ENCODE measurements around the gene RBMS3. TPM values are rescaled to one million over a fixed set of nuclear protein-coding genes. Genes with fewer than 3 reads are reported as not detected.

The RBMS3 gene
- total RNA-seq, 2 donors from 2014 or later = 40.7 to 53.2 TPM

DNA sequence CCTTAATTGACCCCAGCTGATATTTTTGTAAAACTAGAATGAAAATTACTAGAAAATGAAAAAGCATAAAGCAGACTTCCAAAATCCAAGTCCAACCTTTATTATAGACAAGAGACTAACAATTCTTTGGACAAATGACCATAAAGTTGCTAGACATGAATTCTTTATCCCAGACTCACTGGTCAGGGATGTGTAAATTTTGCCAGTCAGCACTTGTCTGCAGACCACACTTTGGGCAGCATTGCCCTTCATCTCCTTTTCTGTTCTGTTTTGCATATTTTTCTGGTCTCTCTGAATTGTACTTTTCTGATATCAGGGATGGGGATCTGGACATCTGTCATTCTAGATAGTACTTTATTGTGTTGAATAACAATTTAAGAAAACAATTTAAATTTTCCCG, 10.1 kb upstream of the RBMS3 start:
- DNase-seq (no peak), ATAC-seq (no peak)
- intact Hi-C loops (cut with DNase I) = loop anchor here in 1 of 2 donors (10.0 kb wide), 1 partner anchor 356 kb away; no protein-coding TSS in a partner anchor

DNA sequence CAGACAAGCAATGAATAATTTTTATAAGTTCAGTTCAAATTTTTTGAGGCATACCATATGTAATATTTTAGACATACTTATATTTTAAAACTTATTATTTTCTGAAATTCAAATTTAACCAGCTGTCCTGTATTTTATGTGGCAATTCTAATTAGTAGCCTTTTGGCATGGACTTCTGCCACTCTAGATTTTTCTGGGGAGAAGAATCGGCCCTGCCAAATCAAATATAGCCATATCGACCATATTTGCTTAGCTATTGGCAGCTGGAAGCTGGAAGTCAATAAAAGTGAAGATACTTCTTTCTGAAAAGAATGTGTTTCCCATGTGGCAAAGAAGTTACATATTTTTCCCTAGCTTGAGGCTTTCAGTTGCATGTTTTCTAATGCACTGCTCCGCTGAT, 9.4 kb upstream of the RBMS3 start:
- no peak for DNase-seq
- intact Hi-C loops (cut with DNase I) = loop anchor here in 1 of 2 donors (10.0 kb wide), 1 partner anchor 357 kb away; no protein-coding TSS in a partner anchor
- ATAC-seq = no peak

DNA sequence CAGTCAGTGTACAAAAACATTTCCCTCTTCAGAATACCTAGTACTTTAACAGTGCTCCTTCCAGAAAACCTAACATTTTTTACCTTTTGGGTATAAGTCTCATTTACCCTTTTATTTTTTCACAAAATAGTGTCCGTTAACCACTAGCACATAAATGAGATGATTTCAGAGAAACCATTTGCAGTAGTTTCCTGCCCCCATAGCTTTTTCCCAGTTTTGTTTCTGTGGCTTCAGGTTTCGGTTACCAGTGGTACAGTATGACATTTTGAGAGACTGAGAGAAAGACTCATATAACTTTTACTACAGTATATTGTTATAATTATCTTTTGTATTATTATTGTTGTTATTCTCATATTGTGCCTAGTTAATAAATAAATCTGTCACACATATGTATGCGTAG, 6.2 kb upstream of the RBMS3 start:
- ATAC-seq (no peak), DNase-seq (no peak)
- intact Hi-C loops (cut with DNase I) = loop anchor here in 1 of 2 donors (10.0 kb wide), 1 partner anchor 360 kb away; no protein-coding TSS in a partner anchor

DNA sequence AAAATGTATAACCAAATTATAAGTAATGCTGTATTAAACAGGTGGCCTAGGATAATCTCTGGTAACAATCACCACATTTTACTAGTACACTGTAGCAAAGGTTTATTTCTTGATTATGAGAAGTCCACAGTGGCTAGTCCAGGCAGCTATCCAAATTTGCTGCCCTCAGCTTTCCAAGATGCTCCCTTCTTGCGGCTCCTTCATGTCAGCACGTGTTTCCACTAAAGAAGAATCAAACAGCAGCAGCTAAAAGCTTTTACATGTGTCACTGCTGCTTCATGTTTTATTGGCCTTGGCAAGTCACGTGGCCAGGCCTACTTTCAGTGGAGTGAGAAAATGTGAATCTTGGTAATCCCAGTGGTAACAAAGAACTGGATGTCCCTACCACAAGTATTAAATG, 5.6 kb upstream of the RBMS3 start:
- ATAC-seq (peak in 1 of 2 donors; percentile 36), DNase-seq (no peak)
- intact Hi-C loops (cut with DNase I) = loop anchor here in 1 of 2 donors (10.0 kb wide), 1 partner anchor 361 kb away; no protein-coding TSS in a partner anchor

DNA sequence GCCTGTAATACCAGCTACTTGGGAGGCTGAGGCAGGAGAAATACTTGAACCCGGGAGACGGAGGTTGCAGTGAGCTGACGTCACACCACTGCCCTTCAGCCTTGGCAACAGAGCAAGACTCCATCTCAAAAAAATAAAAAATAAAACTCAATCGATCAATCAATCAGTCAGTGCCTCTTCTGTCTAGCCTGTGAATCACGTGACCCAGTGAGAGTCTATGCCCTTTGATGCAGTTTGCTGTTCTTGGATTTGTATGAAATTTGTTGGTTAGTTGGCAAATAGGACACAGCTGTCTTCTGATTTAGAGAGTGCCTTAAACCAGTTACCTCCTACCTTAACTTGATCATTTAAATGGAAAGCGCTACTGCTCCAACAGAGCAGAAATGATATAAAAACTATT, 3.6 kb upstream of the RBMS3 start:
- DNase-seq (no peak), ATAC-seq (no peak)
- intact Hi-C loops (cut with DNase I) = loop anchor here in 1 of 2 donors (10.0 kb wide), 1 partner anchor 362 kb away; no protein-coding TSS in a partner anchor

DNA sequence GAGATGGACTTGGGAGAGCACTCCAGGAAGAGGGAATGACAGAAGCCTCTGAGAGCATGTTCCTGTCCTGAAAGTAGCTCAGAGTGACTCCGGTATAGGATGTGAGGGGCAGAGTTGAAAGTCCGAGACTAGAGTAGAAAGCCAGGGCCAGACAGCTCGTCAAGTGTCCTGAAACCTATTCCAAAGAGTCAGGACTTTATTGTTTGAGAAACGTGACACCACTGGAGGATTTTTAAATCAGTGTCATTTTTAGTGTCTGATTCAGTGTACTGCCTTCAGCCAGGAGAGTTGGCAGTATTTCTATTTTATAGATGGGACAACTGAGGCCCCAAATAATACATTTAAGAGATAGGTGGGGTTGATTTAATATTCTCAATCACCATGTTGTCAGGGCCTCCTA, 1.6 kb upstream of the RBMS3 start:
- intact Hi-C loops (cut with DNase I) = loop anchor here in 1 of 2 donors (10.0 kb wide), 1 partner anchor 364 kb away; no protein-coding TSS in a partner anchor
- ATAC-seq (no peak), DNase-seq (no peak)

DNA sequence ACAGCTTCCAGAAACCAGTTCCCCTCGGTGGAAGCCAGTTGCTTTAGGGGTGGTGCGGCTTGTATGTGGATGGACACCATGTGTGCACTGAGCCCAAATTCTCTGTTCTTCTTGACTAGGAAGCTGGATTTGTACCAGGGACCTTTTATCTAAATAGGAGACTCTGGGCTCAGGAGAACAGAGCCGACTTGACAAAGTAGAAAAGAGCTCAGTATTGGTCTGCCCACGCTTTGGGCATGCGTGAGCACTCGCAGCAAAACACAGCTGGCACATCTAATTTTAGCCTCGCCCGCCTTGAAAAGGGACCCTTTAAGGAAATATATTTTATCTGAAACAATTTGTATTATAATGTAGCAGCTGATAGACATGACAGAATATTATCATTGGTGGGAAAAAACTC, 1.1 kb upstream of the RBMS3 start:
- DNase-seq (peak; percentile 56), ATAC-seq (peak; percentile 34 to 61)
- intact Hi-C loops (cut with DNase I) = loop anchor here in 1 of 2 donors (5.0 to 10.0 kb wide), 5 partner anchors 52 to 482 kb away; no protein-coding TSS in a partner anchor

DNA sequence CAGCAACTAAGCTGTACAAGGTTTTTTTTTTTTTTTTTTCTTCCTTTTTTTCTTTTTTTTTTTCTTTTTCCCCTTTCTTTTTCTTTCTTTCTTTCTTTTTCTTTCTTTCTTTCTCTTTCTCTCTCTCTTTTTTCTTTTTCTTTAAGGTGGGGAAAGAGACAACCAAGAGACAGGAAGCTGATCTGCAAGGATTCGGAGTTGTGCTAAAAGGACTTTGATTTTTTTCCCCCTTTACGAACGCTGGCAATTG, 148 bp downstream of the RBMS3 start:
- no peak for DNase-seq
- intact Hi-C loops (cut with DNase I) = loop anchor here in 1 of 2 donors (5.0 to 10.0 kb wide), 4 partner anchors 51 to 481 kb away; no protein-coding TSS in a partner anchor

DNA sequence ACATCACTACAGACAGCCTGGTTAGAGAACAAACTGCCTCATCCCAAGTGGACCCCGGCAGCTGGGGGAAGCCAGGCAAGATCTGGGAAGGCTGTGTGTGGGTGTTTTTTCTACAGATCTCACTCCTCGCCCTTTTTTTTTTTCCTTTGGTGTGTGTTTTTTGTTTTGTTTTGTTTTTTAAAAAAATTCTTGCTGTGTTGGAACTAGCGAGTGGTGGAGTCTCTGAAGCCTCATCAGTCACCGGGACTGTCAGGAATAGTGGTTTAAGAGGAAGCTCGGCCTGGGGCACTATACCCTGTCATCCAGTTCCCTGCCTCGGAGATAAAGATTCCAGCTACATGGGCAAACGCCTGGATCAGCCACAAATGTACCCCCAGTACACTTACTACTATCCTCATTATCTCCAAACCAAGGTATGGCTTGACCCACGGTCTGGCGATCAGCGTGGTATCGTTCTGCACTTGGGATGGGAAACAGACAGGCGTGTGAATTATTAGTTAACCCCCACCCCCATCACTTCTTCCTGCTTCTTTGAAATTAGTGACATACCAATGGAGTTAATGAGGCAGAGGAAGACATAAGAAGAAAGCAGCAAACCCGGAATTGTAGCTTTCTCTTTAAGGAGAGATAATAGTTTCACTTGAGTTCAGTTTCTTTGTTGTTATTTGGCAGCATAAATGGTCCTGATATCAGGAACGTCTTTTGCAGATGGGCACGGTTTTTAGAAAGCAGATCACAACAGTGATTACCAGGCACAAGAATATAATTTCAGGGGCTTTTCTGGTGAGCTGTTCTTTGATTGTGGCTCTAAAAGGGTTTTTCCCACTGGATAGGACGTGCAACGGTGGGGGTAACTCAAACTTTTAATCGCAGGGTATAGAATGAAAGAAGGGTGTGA, 722 bp downstream of the RBMS3 start:
- intact Hi-C loops (cut with DNase I) = loop anchor here in 1 of 2 donors (5.0 to 10.0 kb wide), 4 partner anchors 51 to 481 kb away; no protein-coding TSS in a partner anchor
- ATAC-seq (peak; percentile 29 to 49), DNase-seq (peak; percentile 27)

More for the DNA sequence above, 148 bp downstream of the RBMS3 start:
- ATAC-seq = no peak

DNA sequence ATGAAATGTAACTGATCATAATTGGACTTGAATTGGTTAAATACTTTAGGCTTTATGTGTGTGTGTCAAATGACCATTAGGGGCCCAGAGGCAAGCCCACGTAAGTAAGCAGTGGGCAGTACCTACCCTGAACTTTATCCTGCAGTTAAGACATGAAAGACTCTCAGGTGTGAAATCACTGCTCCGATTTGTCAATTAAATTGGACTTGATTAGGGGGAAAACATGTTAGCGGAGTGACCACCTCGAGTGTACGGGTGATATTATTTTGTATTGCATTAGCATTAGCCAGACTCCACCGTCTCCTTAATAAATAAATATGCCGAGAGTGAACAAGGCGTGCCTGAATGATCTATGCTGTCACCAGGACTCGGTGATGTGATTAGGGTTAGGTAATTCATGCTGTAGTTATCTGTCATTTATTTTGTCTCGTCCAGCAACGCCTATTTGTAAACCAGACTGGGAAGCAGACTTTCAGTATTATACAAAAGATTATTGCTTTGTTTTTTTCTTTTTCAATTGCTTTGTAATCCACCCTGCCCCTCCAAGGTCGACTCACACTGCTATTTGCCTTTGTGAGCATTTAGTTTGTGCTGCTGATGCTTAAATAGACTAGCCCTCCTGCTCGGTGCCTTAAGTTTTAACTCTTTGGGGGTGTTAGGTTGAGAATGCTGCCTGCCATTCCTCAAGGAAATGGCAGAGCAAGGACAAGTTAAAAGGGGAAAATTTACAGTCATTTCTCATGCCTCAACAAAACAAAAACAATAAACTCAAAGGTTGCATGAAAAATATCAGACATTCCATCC, 1.8 kb downstream of the RBMS3 start:
- intact Hi-C loops (cut with DNase I) = loop anchor here in 1 of 2 donors (5.0 to 10.0 kb wide), 4 partner anchors 50 to 480 kb away; no protein-coding TSS in a partner anchor
- ATAC-seq = peak in 1 of 2 donors; percentile 15
- no peak for DNase-seq

DNA sequence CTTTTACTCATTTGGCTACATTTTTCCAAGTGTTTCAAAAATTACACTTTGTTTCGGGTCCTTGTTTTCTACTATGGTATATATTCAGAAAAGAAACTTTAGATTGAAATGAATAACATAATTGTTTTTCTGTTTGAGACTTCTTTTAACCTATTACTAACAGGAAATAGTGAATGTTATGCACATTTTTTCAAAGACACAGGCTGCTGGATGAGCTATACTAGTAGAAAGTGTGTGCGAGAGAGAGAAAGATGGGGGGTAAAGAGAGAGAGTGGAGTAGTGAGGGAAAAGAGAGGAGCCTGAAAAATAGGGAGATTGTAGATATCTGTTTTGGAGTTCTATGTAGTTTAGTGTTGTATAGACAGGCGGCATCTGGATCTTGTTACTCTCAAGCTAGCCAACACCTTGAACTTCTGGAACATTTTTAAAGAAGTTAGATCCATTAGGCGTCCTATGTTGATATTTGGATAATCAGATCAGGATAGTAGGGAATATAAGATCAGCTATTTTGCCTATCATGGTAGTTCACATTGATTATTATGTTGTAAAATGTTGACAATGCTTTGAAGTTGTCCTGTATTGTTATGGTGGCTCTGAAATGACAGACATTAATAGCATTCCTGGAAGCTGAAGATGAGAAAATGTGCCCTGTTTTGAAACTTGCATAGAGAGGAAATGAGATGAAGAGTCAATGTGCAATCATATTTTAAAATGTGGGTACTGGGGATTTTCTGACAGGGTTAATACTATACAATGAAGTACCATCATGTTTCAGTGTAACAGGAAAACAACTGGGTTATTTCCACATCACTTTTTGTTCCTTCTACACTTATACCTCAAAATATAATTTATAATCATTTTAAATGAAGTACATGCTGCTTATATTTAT, 2.6 kb downstream of the RBMS3 start:
- intact Hi-C loops (cut with DNase I) = loop anchor here in 1 of 2 donors (5.0 to 10.0 kb wide), 4 partner anchors 49 to 479 kb away; no protein-coding TSS in a partner anchor
- DNase-seq (no peak), ATAC-seq (no peak)

DNA sequence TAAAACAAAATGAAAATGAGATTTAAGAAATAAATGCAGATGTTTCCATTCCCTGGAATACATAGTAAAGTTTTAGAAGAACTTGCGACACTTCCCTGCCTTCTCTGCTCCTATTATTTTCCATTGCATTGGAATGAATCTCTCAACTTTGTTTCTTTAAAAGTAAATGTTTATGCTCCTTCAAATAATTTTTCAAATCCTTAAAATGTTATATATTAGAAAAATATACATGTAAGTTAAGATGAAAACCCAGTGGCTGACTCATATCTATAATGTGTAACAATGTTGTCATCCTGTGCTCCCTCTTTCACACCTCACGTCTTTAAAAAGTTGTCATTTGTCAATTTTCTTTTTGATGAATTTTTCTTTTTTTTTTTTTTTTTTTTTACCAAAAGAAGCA, 3.6 kb downstream of the RBMS3 start:
- DNase-seq = no peak
- intact Hi-C loops (cut with DNase I) = loop anchor here in 1 of 2 donors (5.0 to 10.0 kb wide), 4 partner anchors 48 to 478 kb away; no protein-coding TSS in a partner anchor
- ATAC-seq = no peak

DNA sequence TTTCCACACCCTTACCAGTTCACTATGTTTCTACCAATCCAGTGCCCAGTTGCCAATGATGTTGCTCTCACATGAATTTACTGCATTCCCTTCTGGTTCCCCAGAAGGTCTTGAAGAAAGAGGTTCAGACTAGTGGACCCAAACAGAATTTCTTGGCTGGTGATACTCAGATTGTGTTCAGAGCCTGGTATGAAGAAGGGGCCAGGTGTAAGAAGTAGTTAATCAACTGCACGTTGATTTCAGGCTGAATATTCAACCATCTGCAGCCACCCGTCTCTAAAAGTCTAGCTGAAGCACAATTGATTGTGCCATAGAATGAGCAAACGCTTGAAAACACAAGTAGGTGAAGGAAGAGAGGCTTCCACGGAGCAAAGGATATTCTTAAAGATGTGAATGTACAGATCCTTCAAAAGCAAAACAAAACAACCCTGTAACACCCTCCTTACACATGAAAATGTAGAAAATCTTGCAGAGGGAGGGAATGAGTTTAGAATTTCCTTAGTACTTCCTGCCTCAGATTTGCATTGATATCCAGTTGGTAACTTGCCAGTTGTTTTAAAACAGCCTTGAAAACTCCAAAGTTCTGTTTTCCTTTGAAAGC, 4.7 kb downstream of the RBMS3 start:
- ATAC-seq = no peak
- intact Hi-C loops (cut with DNase I) = loop anchor here in 1 of 2 donors (10.0 kb wide), 1 partner anchor 229 kb away; no protein-coding TSS in a partner anchor
- no peak for DNase-seq

DNA sequence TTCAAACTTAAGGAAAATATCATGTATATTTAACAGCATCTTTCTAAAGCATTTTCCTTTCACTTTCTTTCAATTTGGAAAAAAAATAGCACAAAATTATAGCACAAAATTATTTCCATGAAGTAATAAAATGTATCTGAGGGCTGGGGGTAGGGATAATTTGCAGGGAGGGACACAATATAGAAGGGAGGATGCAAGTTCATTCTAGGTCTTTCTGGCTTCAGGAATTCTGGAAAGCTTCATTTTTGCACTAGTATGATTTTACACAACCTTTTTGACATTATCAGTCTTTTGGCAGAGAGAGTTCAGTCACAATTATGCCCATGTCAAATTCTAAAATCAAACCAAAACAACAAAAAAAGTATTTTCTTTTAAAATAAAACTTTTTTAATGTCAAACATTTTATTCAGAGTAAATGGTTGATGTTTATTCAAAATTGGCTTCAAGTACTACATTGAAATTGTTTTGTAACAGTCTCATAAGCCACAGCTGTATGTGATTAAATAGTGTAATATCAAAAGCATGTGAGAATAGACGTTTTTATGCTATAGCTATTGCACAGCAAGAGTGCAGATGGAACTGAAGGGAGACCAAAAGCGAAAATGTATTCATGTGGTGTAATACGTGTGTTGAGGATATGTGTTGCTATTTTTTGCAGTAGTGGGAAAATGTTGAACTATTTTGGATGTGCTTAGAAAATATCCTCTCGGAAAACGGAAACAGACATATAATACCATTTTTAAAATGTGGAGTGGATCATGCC, 5.8 kb downstream of the RBMS3 start:
- ATAC-seq (no peak), DNase-seq (no peak)
- intact Hi-C loops (cut with DNase I) = loop anchor here in 1 of 2 donors (10.0 kb wide), 1 partner anchor 228 kb away; no protein-coding TSS in a partner anchor

DNA sequence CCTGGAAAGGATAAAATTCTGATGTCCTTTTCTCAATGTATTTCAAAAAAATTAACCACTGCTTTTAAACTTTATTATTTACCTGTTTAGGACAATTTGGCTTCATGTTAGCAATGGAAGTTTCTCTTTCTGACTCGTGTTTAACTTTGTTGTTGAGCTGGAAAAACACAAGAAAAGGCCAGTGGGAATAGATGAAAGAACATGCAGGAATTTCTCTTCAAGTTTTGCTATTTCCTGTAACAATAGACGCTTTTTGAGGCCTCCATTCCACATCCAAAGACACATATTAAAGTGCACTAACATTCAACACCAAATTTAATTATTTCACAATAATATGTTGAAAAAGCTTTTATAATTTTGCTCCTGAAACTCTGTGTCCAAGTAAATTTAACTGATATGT, 9.7 kb downstream of the RBMS3 start:
- DNase-seq (no peak), ATAC-seq (no peak)
- intact Hi-C loops (cut with DNase I) = no loop called here

DNA sequence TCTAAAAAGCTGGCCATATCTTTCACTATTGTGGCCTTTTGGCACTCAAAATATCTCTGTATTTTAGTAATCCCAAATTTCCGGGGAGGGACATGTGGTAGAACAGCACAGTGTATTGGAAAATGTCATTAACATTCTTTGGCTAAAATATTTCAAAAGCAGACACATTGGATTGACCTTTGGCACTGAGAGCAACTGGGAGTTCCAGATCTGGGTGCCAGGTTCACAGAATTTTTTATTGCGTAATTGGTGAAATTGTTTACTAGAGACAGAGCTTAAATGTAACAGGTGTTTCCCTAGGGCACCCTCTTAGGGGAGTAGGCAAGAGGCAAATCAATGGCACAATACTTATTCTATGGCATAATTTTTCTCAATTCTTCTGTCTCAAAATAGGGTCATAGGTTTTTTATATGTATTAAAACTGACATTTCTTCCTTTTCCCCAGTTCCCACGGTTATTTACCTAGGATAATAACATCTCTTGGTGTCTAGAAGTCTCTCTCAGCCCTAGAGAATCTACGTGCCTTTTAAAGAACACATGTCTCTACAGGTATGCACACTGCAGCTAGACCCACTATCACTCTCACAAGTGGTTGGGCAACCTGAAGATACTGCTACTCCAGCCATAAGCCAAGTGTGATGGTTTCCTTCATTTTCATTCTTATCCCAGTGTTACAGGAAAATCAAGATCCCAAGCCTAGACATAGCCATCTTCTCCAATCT, 10.6 kb downstream of the RBMS3 start:
- ATAC-seq (peak; percentile 56 to 84), DNase-seq (no peak)
- intact Hi-C loops (cut with DNase I) = no loop called here

DNA sequence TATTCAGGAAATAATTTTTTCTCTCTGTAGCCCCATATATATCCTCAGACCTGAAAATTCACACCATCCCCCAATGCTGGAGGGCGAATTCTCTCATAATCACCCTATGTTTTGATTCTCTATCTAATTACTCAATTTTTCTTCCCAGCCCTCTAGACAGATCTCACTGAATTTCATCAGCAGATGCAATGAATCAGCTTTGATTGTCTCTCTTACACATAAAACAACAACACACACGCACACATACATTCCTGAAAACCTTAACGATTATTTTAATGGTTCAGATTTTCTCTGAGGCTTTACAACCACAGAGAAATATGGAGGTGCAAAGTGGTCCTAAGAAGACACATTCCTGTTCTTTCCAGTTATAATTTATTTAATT, 11.1 kb downstream of the RBMS3 start:
- no peak for ATAC-seq
- intact Hi-C loops (cut with DNase I) = no loop called here
- DNase-seq = no peak

Data from left cardiac atrium (tissue), 4 donors.